ENCODE data around the gene MYO1G. TPM values are rescaled to one million over a fixed set of nuclear protein-coding genes. Genes with fewer than 3 reads are reported as not detected.
A peak's percentile ranks its signal among the peaks of the same experiment; 100 is the strongest.

MYO1G gene
- total and polyA plus RNA-seq, 9 of the 15 experiments (the other 6 are each of a cell fraction or from before 2014, with no cell fraction given): 0.03 to 0.62 (median 0.13) TPM; not detected in 1

DNA sequence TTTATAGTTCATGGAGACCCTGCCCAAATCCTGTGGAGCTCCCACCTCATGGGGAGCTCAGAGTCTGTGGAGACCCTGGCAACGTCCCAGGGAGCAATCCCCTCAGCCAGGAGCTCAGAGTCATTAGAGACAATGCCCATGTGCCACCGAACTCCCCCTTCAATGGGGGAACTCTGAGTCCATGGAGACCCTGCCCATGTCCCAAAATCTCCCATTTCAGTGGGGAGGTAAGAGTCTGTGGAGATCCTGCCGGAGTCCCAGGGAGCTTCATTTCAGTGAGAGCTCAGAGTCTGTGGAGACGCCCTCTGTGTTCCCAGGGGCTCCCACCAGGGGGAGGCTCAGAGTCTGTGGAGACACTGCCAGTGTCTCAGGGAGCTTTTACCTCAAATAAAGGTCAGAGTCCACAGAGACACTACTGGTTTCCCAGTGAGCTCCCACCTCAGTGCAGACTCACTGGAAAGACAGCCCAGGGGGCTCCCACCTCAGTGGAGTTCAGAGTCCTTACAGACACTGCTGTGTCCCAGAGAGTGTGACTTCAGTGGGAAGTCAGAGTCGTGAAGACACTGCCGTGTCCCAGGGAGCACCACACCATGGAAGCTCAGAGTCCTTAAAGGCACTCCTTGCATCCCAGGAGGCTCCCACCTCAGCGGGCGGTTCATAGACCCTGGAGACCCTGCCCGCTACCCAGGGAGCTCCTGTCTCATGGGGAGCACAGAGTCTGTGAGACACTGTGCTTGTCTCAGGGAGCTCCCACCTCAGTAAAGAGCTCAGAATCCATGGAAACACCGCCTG, 5.0 kb downstream of the MYO1G start (continued):
- no peak for TF ChIP-seq STAT5A (IDR thresholded peaks at IDR 0.05; ENCODE audit: borderline replicate concordance, low read length)
- TF ChIP-seq SRF (CRISPR knock-in tag; IDR thresholded peaks at IDR 0.05): 0 out of 4 replicates have a peak, but pooled peaks of 1 of the 2 experiments have one; percentile 30
- TF ChIP-seq CHD4 (IDR thresholded peaks at IDR 0.05; ENCODE audit: insufficient read depth, insufficient replicate concordance, low read depth, low read length, poor library complexity, severe bottlenecking): no peak
- TF ChIP-seq SMARCA5 (IDR thresholded peaks at IDR 0.05): no peak
- TF ChIP-seq ZNF146 (CRISPR knock-in tag; IDR thresholded peaks at IDR 0.05; ENCODE audit: unreplicated experiment): no peak
- no peak for TF ChIP-seq PML (IDR thresholded peaks at IDR 0.05; ENCODE audit: low read length)
- no peak for TF ChIP-seq ZNF785 (CRISPR knock-in tag; IDR thresholded peaks at IDR 0.05)
- no peak for TF ChIP-seq BMI1 (IDR thresholded peaks at IDR 0.05; ENCODE audit: low read length)
- TF ChIP-seq NR2C1 (IDR thresholded peaks at IDR 0.05): peak; percentile 26; the same call in 1 of the 2 replicates
- no peak for TF ChIP-seq NR2C1 (tag; IDR thresholded peaks at IDR 0.05)
- peak; percentile 74; the same call in 1 of the 2 replicates for TF ChIP-seq RB1 (IDR thresholded peaks at IDR 0.05; ENCODE audit: low read depth)
- no peak for TF ChIP-seq ZNF282 (CRISPR knock-in tag; IDR thresholded peaks at IDR 0.05)
- TF ChIP-seq HSF4 (CRISPR knock-in tag; IDR thresholded peaks at IDR 0.05; ENCODE audit: borderline replicate concordance): no peak
- peak; percentile 71 for TF ChIP-seq CC2D1A (IDR thresholded peaks at IDR 0.05)
- TF ChIP-seq ID3 (CRISPR knock-in tag; IDR thresholded peaks at IDR 0.05): no peak
- TF ChIP-seq ID3 (tag; IDR thresholded peaks at IDR 0.05): peak; percentile 82; the same call in 1 of the 2 replicates
- no peak for TF ChIP-seq ZNF239 (CRISPR knock-in tag; IDR thresholded peaks at IDR 0.05)
- TF ChIP-seq BCL6 (CRISPR knock-in tag; IDR thresholded peaks at IDR 0.05): no peak
- no peak for TF ChIP-seq HNRNPH1 (optimal IDR thresholded peaks at IDR 0.05; ENCODE audit: low read depth, low read length)
- TF ChIP-seq, protein P1, sequence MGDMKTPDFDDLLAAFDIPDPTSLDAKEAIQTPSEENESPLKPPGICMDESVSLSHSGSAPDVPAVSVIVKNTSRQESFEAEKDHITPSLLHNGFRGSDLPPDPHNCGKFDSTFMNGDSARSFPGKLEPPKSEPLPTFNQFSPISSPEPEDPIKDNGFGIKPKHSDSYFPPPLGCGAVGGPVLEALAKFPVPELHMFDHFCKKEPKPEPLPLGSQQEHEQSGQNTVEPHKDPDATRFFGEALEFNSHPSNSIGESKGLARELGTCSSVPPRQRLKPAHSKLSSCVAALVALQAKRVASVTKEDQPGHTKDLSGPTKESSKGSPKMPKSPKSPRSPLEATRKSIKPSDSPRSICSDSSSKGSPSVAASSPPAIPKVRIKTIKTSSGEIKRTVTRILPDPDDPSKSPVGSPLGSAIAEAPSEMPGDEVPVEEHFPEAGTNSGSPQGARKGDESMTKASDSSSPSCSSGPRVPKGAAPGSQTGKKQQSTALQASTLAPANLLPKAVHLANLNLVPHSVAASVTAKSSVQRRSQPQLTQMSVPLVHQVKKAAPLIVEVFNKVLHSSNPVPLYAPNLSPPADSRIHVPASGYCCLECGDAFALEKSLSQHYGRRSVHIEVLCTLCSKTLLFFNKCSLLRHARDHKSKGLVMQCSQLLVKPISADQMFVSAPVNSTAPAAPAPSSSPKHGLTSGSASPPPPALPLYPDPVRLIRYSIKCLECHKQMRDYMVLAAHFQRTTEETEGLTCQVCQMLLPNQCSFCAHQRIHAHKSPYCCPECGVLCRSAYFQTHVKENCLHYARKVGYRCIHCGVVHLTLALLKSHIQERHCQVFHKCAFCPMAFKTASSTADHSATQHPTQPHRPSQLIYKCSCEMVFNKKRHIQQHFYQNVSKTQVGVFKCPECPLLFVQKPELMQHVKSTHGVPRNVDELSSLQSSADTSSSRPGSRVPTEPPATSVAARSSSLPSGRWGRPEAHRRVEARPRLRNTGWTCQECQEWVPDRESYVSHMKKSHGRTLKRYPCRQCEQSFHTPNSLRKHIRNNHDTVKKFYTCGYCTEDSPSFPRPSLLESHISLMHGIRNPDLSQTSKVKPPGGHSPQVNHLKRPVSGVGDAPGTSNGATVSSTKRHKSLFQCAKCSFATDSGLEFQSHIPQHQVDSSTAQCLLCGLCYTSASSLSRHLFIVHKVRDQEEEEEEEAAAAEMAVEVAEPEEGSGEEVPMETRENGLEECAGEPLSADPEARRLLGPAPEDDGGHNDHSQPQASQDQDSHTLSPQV (IDR thresholded peaks at IDR 0.05): peak; percentile 80
- no peak for TF ChIP-seq FIP1L1 (IDR thresholded peaks at IDR 0.05; ENCODE audit: low read depth, low read length, poor library complexity, severe bottlenecking)
- TF ChIP-seq PHF20 (IDR thresholded peaks at IDR 0.05; ENCODE audit: partially characterized antibody): no peak
- no peak for TF ChIP-seq HOXB6 (CRISPR knock-in tag; IDR thresholded peaks at IDR 0.05; ENCODE audit: borderline replicate concordance)
- TF ChIP-seq DEAF1 (CRISPR knock-in tag; IDR thresholded peaks at IDR 0.05): peak; percentile 54; the same call in 1 of the 2 replicates
- no peak for TF ChIP-seq GABPB1 (CRISPR knock-in tag; IDR thresholded peaks at IDR 0.05)
